ENCODE measurements around the gene NIBAN1. TPM values are rescaled to one million over a fixed set of nuclear protein-coding genes. Genes with fewer than 3 reads are reported as not detected.

Gene NIBAN1
- total and polyA plus RNA-seq, 2 of the 8 experiments (the other 6 are each of a cell fraction or from before 2014, with no cell fraction given), result 5.7 to 15.2 TPM

GRCh38 chr1:184930645-184931044 lies 43.7 kb downstream of the NIBAN1 start:
- POLR2A ChIA-PET (ENCODE audit: partially characterized antibody), result no interaction called here
- Histone ChIP-seq H3K4ac (replicated peaks; ENCODE audit: insufficient read length, low read depth, low read length) (no peak overlapping the region), H2BK20ac (ENCODE audit: low read length) (no peak overlapping the region), H4K8ac (ENCODE audit: extremely low read depth, insufficient read depth, low read length) (no peak overlapping the region), H3K4me1 (replicated peaks in 1 of 4; ENCODE audit: control insufficient read depth in 3 of 4, insufficient read depth in 4 of 4, low read length in 3 of 4) (no peaks in the 10 kb centered on the region), H4K91ac (replicated peaks; ENCODE audit: insufficient read length, low read length) (no peak overlapping the region), H3K23me2 (ENCODE audit: low read depth, low read length) (no peaks in the 10 kb centered on the region), H3K9ac (replicated peaks in 1 of 4; ENCODE audit: extremely low read depth in 1 of 4, low read depth in 3 of 4, low read length in 3 of 4) (no peak overlapping the region), H4K20me1 (replicated peaks in 1 of 2; ENCODE audit: control insufficient read depth in 1 of 2, insufficient read depth in 2 of 2, low read length in 2 of 2) (no peaks in the 10 kb centered on the region), H3K27ac (ENCODE audit: low read depth, low read length) (no peak overlapping the region), H3K4me2 (ENCODE audit: insufficient read depth in 1 of 2, low read depth in 2 of 2, low read length in 2 of 2) (no peak overlapping the region), H3K36me3 (ENCODE audit: control insufficient read depth in 2 of 4, insufficient read depth in 4 of 4, low read length in 3 of 4) (no peaks in the 10 kb centered on the region), H3K9me3 (ENCODE audit: insufficient read depth in 2 of 2, low read depth in 1 of 2, low read length in 1 of 2) (no peaks in the 10 kb centered on the region), H3K56ac (replicated peaks; ENCODE audit: insufficient read length, low read depth, low read length) (no peak overlapping the region), H2BK5ac (ENCODE audit: low read depth, low read length) (no peak overlapping the region), H4K5ac (ENCODE audit: insufficient read length, low read depth, low read length) (no peak overlapping the region), H3K23ac (ENCODE audit: insufficient read length) (no peak overlapping the region), H3K4me3 (ENCODE audit: extremely low read depth in 1 of 4, insufficient read depth in 2 of 4, low read depth in 3 of 4, low read length in 4 of 4) (no peak overlapping the region), H3K79me1 (ENCODE audit: low read depth, low read length) (no peaks in the 10 kb centered on the region), H3K14ac (ENCODE audit: insufficient read length) (no peak overlapping the region), H2BK15ac (ENCODE audit: low read length) (no peak overlapping the region), H2AK5ac (ENCODE audit: low read depth, low read length) (no peak overlapping the region), H2AFZ (ENCODE audit: low read length) (no peak overlapping the region), H3K27me3 (replicated peaks in 1 of 4; ENCODE audit: control insufficient read depth in 3 of 4, extremely low read depth in 1 of 4, insufficient read depth in 3 of 4, low read length in 3 of 4) (no peaks in the 10 kb centered on the region), H2BK12ac (ENCODE audit: low read depth, low read length) (no peak overlapping the region), H3K18ac (ENCODE audit: extremely low read depth, low read length) (no peak overlapping the region), H3K79me2 (ENCODE audit: control insufficient read depth in 1 of 2, insufficient read depth in 2 of 2, low read length in 2 of 2) (no peaks in the 10 kb centered on the region), H2BK120ac (replicated peaks; ENCODE audit: low read depth, low read length) (no peak overlapping the region)
- 97% methylated on average over 3 of the region's 3 CpGs; no CpG with 5 or more reads in 1 of the 2 experiments for WGBS, 2 experiments (ENCODE audit: extremely low coverage in 1 of 2, insufficient coverage in 1 of 2, insufficient read length in 1 of 2, insufficient replicate concordance in 2 of 2, low coverage in 1 of 2, low lambda C conversion rate in 2 of 2, missing lambda C conversion rate in 1 of 2)
- DNase-seq (ENCODE audit: low read depth in 1 of 2, low spot score in 2 of 2) (no peak), FAIRE-seq (no peak)
- CTCF ChIA-PET (ENCODE audit: partially characterized antibody), result no interaction called here
- TF ChIP-seq PHF8 (conservative IDR thresholded peaks at IDR 0.05; ENCODE audit: low read depth, low read length) (no peak), RNF2 (IDR thresholded peaks at IDR 0.05; ENCODE audit: borderline replicate concordance, low read depth, low read length, missing control alignments, poor library complexity, severe bottlenecking) (no peak), MAX (IDR thresholded peaks at IDR 0.05) (no peak), TBP (IDR thresholded peaks at IDR 0.05; ENCODE audit: low read depth, low read length) (no peak), BACH1 (IDR thresholded peaks at IDR 0.05; ENCODE audit: low read length) (no peak), KDM4A (IDR thresholded peaks at IDR 0.05; ENCODE audit: low read depth, low read length, severe bottlenecking) (no peak), SIN3A (conservative IDR thresholded peaks at IDR 0.05 in 1 of 2, IDR thresholded peaks at IDR 0.05 in 1 of 2; ENCODE audit: low read depth in 1 of 2, low read length in 2 of 2) (no peak), SRF (IDR thresholded peaks at IDR 0.05; ENCODE audit: low read depth, low read length) (no peak), SIX5 (IDR thresholded peaks at IDR 0.05; ENCODE audit: low read depth, low read length) (no peak), CBX5 (IDR thresholded peaks at IDR 0.05; ENCODE audit: low read depth, low read length) (no peak), POU5F1 (IDR thresholded peaks at IDR 0.05; ENCODE audit: low read depth, low read length) (no peak), RXRA (IDR thresholded peaks at IDR 0.05; ENCODE audit: insufficient read depth, low read depth, low read length) (no peak), CHD2 (IDR thresholded peaks at IDR 0.05; ENCODE audit: low read length) (no peak), BCL11A (IDR thresholded peaks at IDR 0.05; ENCODE audit: low read depth in 2 of 2, low read length in 2 of 2) (no peak)
